Panc1 (cell line): Measurements from ENCODE around the gene KCNQ1OT1. TPM values are rescaled to one million over a fixed set of nuclear protein-coding genes. Genes with fewer than 3 reads are reported as not detected.

Source experiments
- ATAC-seq: fragments of 200-7000 bp; cut with Tn5 transposase; 2 replicates; pipeline ENCODE4 v1.9.1; 2020; ENCODE audit warnings: mild to moderate bottlenecking, moderate library complexity
- BruUV-seq: library from RNA; stranded (reverse); fragments of 400-500 nt; replicated peaks from 2 replicates; lab custom pipeline; 2021; lab: Mats Ljungman, UMichigan
- CTCF ChIA-PET: fragments of 300-600 bp; sonication (Branson Sonifier 250); formaldehyde crosslinking; loops from one replicate; lab custom pipeline; 2022; ENCODE audit warnings: antibody characterized with exemption; lab: Charles Lee
- POLR2A ChIA-PET: fragments of 300-600 bp; sonication (Branson Sonifier 250); formaldehyde crosslinking; loops from one replicate; lab custom pipeline; 2022; ENCODE audit warnings: antibody characterized with exemption; lab: Charles Lee
- DNase-seq: peaks from one replicate; pipeline ENCODE4 v3.0.0-alpha.2; 2010; ENCODE audit warnings: low read depth, low spot score
- H3K27ac ChIP-seq: 2 replicates; pipeline ENCODE4 v1.5.1; 2011; ENCODE audit warnings: mild to moderate bottlenecking, low read length, inconsistent platforms
- H3K27me3 ChIP-seq: fragments of 200-500 bp; sonication (Bioruptor generic); 2 replicates; pipeline ENCODE4 v1.6.0; 2014; ENCODE audit warnings: low read length, inconsistent platforms; ENCODE audit not compliant: control insufficient read depth, insufficient read depth
- H3K36me3 ChIP-seq: fragments of 200-500 bp; sonication (Bioruptor generic); 2 replicates; pipeline ENCODE4 v1.5.1; 2014; ENCODE audit warnings: inconsistent platforms, mild to moderate bottlenecking, low read length, moderate library complexity; ENCODE audit not compliant: control insufficient read depth, insufficient read depth
- H3K4me1 ChIP-seq: 2 replicates; pipeline ENCODE4 v1.5.1; 2011; ENCODE audit warnings: inconsistent platforms, mild to moderate bottlenecking, low read length, moderate library complexity; ENCODE audit not compliant: control insufficient read depth, insufficient read depth
- H3K4me3 ChIP-seq, 2 experiments: 2 replicates each; pipeline ENCODE4 v1.5.1; 2011 to 2012; ENCODE audit warnings: low read depth in 2 of 2, low read length in 2 of 2, mild to moderate bottlenecking in 2 of 2, inconsistent platforms in 1 of 2, moderate library complexity in 1 of 2
- H3K9me3 ChIP-seq: fragments of 200-500 bp; sonication (Bioruptor generic); 2 replicates; pipeline ENCODE4 v1.5.1; 2014; ENCODE audit warnings: low read depth, mild to moderate bottlenecking, inconsistent platforms, low read length, moderate library complexity; ENCODE audit not compliant: control insufficient read depth, insufficient read depth
- POLR2AphosphoS5 ChIP-seq: IDR thresholded peaks from 2 replicates; pipeline ENCODE4 v1.6.1; 2012; ENCODE audit warnings: mild to moderate bottlenecking, low read depth, low read length, moderate library complexity
- SIN3A ChIP-seq: IDR thresholded peaks from 2 replicates; pipeline ENCODE4 v1.6.1; 2012; ENCODE audit warnings: low read depth, mild to moderate bottlenecking, low read length, moderate library complexity, borderline replicate concordance; ENCODE audit not compliant: insufficient read depth
- TCF7L2 ChIP-seq: IDR thresholded peaks from 2 replicates; pipeline ENCODE4 v1.6.1; 2011; ENCODE audit warnings: mild to moderate bottlenecking, low read depth, low read length, inconsistent platforms
- in situ Hi-C: cut with HindIII; loops from 2 replicates; pipeline ENCODE4 v1.10.0; 2016; ENCODE audit warnings: low sequenced_read_pairs, low pct_unique_long_range_greater_than_20kb
- intact Hi-C: fragments of 100-400 bp; cut with micrococcal nuclease; formaldehyde crosslinking; loops from one replicate; pipeline ENCODE4 v1.10.0; 2022; ENCODE audit not compliant: unreplicated experiment
- total RNA-seq: library from RNA; stranded (reverse); gene quantifications from one replicate; pipeline ENCODE4 v1.2.1, GENCODE V29; 2021; ENCODE audit not compliant: unreplicated experiment
- TF ChIP-seq, protein P1 (sequence below): fragments of 450-650 bp; IDR thresholded peaks from 2 replicates; pipeline ENCODE4 v1.5.1; 2017; ENCODE audit warnings: mild to moderate bottlenecking
- TF ChIP-seq, protein P2 (sequence below), 2 experiments: IDR thresholded peaks; 2 replicates each; pipeline ENCODE4 v1.6.1; 2011 to 2012; ENCODE audit warnings: low read depth in 2 of 2, control low read depth in 1 of 2, low read length in 1 of 2, mild to moderate bottlenecking in 1 of 2, moderate library complexity in 1 of 2; ENCODE audit not compliant: insufficient read depth in 1 of 2

Gene KCNQ1OT1
- total RNA-seq, 1 experiment from 2014 or later: 1.3 TPM

DNA sequence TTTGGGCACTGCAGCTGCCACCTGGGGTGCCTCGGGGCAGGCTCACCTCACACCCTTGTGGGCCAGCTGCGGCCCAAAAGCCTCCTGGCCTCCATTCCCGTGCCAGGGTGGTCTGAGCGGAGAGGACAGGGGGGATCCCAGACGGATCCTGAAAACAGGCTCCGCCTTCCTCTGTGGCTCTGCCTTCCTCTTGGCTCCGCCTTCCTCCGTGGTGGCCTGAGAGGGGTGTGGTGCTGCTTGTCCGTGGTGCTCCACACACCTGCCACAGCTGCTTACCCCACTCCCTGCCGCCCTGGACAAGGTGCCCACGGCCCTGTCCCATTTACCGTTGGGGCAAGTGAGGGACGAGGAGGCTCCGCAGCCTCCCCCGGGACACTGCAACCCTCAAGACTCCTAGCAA lies 23.2 kb upstream of the KCNQ1OT1 start:
- BruUV-seq: no TSS peak
- ChIA-PET POLR2A (no interaction called here), CTCF (no interaction called here)
- intact Hi-C loops (no loop called here), in situ Hi-C loops (loop anchor here (5.0 kb wide), 1 partner anchor 44 kb away; no protein-coding TSS in a partner anchor)
- no peaks in the 10 kb centered on the region for H3K9me3 ChIP-seq
- no peak for TF ChIP-seq SIN3A
- TF ChIP-seq TCF7L2: no peak
- TF ChIP-seq POLR2AphosphoS5: no peak
- TF ChIP-seq, protein P1, sequence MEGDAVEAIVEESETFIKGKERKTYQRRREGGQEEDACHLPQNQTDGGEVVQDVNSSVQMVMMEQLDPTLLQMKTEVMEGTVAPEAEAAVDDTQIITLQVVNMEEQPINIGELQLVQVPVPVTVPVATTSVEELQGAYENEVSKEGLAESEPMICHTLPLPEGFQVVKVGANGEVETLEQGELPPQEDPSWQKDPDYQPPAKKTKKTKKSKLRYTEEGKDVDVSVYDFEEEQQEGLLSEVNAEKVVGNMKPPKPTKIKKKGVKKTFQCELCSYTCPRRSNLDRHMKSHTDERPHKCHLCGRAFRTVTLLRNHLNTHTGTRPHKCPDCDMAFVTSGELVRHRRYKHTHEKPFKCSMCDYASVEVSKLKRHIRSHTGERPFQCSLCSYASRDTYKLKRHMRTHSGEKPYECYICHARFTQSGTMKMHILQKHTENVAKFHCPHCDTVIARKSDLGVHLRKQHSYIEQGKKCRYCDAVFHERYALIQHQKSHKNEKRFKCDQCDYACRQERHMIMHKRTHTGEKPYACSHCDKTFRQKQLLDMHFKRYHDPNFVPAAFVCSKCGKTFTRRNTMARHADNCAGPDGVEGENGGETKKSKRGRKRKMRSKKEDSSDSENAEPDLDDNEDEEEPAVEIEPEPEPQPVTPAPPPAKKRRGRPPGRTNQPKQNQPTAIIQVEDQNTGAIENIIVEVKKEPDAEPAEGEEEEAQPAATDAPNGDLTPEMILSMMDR: no peak
- TF ChIP-seq, protein P2, sequence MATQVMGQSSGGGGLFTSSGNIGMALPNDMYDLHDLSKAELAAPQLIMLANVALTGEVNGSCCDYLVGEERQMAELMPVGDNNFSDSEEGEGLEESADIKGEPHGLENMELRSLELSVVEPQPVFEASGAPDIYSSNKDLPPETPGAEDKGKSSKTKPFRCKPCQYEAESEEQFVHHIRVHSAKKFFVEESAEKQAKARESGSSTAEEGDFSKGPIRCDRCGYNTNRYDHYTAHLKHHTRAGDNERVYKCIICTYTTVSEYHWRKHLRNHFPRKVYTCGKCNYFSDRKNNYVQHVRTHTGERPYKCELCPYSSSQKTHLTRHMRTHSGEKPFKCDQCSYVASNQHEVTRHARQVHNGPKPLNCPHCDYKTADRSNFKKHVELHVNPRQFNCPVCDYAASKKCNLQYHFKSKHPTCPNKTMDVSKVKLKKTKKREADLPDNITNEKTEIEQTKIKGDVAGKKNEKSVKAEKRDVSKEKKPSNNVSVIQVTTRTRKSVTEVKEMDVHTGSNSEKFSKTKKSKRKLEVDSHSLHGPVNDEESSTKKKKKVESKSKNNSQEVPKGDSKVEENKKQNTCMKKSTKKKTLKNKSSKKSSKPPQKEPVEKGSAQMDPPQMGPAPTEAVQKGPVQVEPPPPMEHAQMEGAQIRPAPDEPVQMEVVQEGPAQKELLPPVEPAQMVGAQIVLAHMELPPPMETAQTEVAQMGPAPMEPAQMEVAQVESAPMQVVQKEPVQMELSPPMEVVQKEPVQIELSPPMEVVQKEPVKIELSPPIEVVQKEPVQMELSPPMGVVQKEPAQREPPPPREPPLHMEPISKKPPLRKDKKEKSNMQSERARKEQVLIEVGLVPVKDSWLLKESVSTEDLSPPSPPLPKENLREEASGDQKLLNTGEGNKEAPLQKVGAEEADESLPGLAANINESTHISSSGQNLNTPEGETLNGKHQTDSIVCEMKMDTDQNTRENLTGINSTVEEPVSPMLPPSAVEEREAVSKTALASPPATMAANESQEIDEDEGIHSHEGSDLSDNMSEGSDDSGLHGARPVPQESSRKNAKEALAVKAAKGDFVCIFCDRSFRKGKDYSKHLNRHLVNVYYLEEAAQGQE (IDR thresholded peaks at IDR 0.05; ENCODE audit: insufficient read depth in 1 of 2, low read depth in 2 of 2, low read length in 1 of 2): no peak
- no peaks in the 10 kb centered on the region for H3K36me3 ChIP-seq
- no peak for DNase-seq
- H3K4me3 ChIP-seq: no peak overlapping the region
- no peaks in the 10 kb centered on the region for H3K27me3 ChIP-seq
- H3K27ac ChIP-seq: no peak overlapping the region
- H3K4me1 ChIP-seq: peaks cover 3% of the 10 kb centered on the region; the same call in 1 of the 2 replicates
- ATAC-seq: no peak

DNA sequence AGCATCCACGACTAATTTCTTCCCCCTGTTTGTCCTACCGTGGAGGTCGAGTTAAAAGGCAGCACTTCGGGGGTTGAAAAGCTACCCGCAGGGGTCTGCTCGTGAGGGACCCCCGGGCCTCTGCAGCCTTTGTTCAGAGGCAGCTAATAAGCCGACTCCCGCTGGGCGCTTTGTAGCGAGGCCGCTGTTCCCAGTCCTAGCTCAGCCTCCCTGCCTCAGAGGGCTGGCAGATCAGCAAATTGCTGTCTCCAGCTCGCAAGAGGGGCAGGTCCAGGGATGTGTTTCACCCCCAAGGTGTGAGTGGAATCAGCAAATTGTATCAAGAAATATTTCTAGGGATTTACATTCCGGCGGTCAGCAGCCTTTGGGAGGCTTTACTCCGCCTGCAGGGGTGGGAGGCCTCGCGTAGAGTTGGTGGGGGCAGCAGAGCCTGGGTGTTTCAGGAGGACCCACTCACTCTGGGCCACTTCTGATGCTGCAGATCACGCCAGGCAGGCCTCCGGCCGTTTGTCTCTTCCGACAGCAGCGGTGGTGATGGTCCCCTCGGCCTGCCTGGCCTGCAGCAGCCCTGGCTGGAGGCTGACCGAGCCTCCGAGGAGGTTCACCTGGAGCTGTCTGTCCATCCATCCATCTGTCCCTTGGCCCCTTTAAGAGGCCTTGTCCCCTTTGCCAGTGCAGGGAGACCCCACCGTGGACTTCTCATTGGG lies 21.6 kb upstream of the KCNQ1OT1 start:
- no peaks in the 10 kb centered on the region for H3K9me3 ChIP-seq
- DNase-seq (no peak), ATAC-seq (no peak)
- intact Hi-C loops: no loop called here
- in situ Hi-C loops: loop anchor here (5.0 kb wide), 1 partner anchor 46 kb away; no protein-coding TSS in a partner anchor
- ChIA-PET POLR2A (no interaction called here), CTCF (no interaction called here)
- BruUV-seq: no TSS peak
- H3K27me3 ChIP-seq: no peaks in the 10 kb centered on the region
- no peak overlapping the region for H3K4me3 ChIP-seq
- no peaks in the 10 kb centered on the region for H3K36me3 ChIP-seq
- no peak overlapping the region for H3K27ac ChIP-seq
- H3K4me1 ChIP-seq: peaks cover 3% of the 10 kb centered on the region; the same call in 1 of the 2 replicates
- TF ChIP-seq, protein P2 (IDR thresholded peaks at IDR 0.05; ENCODE audit: insufficient read depth in 1 of 2, low read depth in 2 of 2, low read length in 1 of 2): no peak
- TF ChIP-seq POLR2AphosphoS5 (no peak), SIN3A (no peak), TCF7L2 (no peak)
- TF ChIP-seq, protein P1: no peak
